ENCODE measurements around the gene PNKP.
"Not testable (repeated sequence)": the region's sequence is repeated elsewhere in the genome, so short reads cannot be mapped to it uniquely, and the experiment has no call there.

The PNKP gene

DNA sequence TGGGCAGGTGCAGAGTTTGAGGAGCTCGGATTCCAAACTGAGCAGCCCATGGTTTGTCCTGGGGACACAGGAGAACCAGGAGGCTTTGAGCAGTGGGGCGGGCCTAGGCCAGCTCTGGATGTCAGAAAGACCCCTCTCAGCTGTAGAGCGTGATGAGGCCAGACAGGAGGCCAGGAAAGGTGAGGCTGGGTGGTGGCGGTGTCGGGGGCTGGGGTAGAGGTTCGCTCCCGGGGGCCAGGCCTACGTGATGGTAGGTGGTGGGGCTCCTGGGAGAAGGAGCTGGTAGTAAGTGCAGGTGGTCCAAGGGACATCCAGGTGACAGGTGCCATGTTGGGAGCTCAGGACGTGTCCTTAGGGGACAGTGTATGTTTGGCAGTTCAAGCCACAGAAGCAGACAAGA is 30.0 kb downstream of the PNKP start:
- no peaks in the 10 kb centered on the region for H3K4me1 Mint-ChIP-seq (ENCODE audit: low read depth)
- H3K4me3 Mint-ChIP-seq, result no peak overlapping the region
- H3K36me3 Mint-ChIP-seq, result peaks cover 8% of the 10 kb centered on the region
- H3K27me3 Mint-ChIP-seq, result no peaks in the 10 kb centered on the region
- no peaks in the 10 kb centered on the region for H3K9me3 Mint-ChIP-seq (ENCODE audit: low read depth)
- no peak overlapping the region for H3K27ac Mint-ChIP-seq

DNA sequence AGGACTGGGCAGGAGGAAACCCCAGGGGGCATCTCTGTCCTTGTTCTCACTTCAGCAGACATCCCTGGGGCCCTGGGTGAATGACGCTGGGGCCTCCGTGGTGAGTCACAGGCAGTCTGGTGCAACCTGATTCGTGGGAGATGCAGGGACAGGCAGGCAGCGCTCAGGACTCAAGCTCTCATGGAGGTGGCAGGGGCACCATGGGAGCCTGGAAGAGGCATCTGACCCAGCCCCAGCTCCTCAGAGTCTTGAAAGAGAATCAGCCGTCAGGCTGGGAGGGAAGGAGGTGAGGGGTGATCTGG is 30.4 kb downstream of the PNKP start:
- no peak overlapping the region for H3K27ac Mint-ChIP-seq
- no peak overlapping the region for H3K4me3 Mint-ChIP-seq
- no peaks in the 10 kb centered on the region for H3K27me3 Mint-ChIP-seq
- H3K9me3 Mint-ChIP-seq (ENCODE audit: low read depth), result no peaks in the 10 kb centered on the region
- peaks cover 3% of the 10 kb centered on the region for H3K4me1 Mint-ChIP-seq (ENCODE audit: low read depth)
- peaks cover 8% of the 10 kb centered on the region for H3K36me3 Mint-ChIP-seq

DNA sequence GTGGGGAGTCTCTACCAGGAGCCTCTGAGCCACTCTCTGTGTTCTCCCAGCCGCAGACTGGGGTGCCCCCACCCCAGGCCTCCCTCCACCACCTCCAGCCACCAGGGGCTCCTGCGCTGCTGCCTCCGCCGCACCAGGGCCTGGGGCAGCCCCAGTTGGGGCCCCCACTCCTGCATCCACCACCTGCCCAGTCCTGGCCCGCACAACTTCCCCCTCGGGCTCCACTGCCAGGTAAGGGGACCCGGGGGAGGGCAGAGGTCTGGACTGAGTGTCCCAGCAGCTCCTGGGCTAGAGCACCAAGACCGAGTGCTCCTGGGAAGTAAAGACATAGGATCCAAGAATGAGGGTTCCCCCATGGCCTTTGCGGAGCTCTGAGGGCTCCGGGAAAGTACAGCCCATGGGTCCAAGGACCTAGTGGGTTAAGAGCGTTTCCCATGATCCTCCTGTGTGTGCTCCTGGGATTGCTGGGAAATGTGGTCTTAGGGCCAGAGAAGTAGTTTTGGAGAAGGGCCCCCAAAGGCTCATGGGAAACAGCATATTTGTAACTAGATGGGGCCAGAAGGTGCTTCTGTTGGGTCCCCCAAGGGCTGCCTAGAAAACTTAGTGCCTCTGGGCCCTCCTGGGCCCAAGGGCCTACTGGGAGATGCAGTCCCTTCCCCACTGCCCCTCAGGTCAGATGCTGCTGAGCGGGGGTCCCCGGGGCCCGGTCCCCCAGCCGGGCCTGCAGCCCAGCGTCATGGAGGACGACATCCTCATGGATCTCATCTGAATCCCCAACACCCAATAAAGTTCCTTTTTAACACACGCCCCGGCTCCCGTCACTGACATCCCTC is 31.0 kb downstream of the PNKP start:
- no peak overlapping the region for H3K27ac Mint-ChIP-seq
- no peaks in the 10 kb centered on the region for H3K27me3 Mint-ChIP-seq
- peaks cover 8% of the 10 kb centered on the region for H3K36me3 Mint-ChIP-seq
- peaks cover 3% of the 10 kb centered on the region for H3K4me1 Mint-ChIP-seq (ENCODE audit: low read depth)
- no peak overlapping the region for H3K4me3 Mint-ChIP-seq
- no peaks in the 10 kb centered on the region for H3K9me3 Mint-ChIP-seq (ENCODE audit: low read depth)

DNA sequence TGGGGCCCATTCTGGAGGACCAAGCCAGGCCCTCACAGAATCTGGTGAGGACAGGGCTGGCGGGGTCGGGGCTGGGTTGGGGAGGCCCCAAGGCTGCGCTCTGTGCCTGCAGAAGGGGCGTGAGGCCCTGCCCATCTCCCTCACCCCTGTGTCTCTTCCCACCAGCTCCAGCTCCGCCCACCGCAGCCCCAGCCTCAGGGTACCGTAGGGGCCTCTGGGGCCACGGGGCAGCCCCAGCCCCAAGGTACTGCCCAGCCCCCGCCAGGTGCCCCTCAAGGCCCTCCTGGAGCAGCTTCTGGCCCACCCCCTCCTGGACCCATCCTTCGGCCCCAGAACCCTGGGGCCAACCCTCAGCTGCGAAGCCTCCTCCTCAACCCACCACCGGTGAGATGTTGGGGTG is 31.8 kb downstream of the PNKP start:
- no peaks in the 10 kb centered on the region for H3K27me3 Mint-ChIP-seq
- no peak overlapping the region for H3K4me3 Mint-ChIP-seq
- peaks cover 8% of the 10 kb centered on the region for H3K36me3 Mint-ChIP-seq
- no peaks in the 10 kb centered on the region for H3K9me3 Mint-ChIP-seq (ENCODE audit: low read depth)
- no peak overlapping the region for H3K27ac Mint-ChIP-seq
- peaks cover 3% of the 10 kb centered on the region for H3K4me1 Mint-ChIP-seq (ENCODE audit: low read depth)

DNA sequence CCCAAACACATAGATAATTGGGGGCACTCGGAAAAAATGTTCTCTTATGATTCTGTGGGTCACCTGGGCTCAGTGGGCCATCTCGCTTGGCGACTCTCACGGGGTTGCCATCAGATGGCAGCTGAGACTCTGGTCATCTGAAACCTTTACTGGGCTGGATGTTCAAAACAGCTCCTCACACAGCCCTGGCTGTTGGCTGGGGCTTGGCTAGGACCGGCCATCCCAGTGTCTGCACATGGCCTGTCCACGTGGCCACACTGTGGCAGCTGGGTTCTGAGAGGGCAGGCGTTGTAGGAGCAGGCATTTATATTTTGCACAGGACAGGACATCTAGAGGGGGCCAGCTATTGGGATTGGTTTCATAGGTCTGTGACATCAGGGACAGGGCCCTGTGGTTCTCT is 33.8 kb downstream of the PNKP start:
- no peaks in the 10 kb centered on the region for H3K9me3 Mint-ChIP-seq (ENCODE audit: low read depth)
- no peak overlapping the region for H3K4me3 Mint-ChIP-seq
- no peak overlapping the region for H3K27ac Mint-ChIP-seq
- H3K27me3 Mint-ChIP-seq, result no peaks in the 10 kb centered on the region
- peaks cover 3% of the 10 kb centered on the region for H3K4me1 Mint-ChIP-seq (ENCODE audit: low read depth)
- H3K36me3 Mint-ChIP-seq, result peaks cover 3% of the 10 kb centered on the region

DNA sequence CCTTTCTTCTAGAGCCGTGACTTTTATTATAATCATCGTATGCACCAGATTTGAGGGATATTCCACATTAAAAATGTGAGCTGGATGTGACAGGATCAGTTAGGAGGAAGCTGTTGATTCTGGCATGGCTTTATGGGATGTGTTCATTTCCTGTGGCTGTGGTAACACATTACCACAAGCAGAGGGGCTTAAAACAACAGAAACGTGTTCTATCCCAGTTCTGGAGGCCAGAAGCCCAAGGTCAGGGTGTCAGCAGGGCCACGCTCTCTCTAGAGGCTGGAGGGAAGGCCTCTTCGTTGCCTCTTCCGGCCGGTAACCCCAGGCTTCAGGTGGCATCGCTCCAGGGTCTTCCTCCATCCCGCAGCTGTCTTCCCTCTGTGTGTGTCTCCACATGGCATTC is 34.8 kb downstream of the PNKP start:
- Mint-ChIP-seq H3K36me3 (no peaks in the 10 kb centered on the region), H3K9me3 (ENCODE audit: low read depth) (no peaks in the 10 kb centered on the region), H3K4me3 (no peak overlapping the region), H3K27ac (no peak overlapping the region), H3K27me3 (no peaks in the 10 kb centered on the region), H3K4me1 (ENCODE audit: low read depth) (peaks cover 3% of the 10 kb centered on the region)

DNA sequence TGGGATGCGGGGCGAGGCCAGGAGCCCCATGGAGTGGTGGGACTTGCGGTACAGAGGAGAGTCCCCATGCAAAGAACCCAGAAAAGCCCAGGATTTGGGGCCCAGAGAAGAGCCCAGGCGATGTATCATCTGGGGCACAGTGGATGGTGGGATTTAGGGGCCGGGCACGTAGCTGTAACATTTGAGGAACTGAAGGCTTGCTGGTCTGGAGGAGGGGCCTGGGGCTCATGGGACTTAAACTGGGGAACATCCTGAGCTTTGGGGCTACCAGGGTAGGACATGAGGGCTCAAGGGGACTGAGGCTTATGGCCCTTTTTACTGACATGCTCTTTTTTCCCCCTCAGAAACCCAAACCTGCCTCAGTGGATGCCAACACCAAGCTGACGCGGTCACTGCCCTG is 35.8 kb downstream of the PNKP start:
- no peaks in the 10 kb centered on the region for H3K27me3 Mint-ChIP-seq
- no peaks in the 10 kb centered on the region for H3K9me3 Mint-ChIP-seq (ENCODE audit: low read depth)
- no peak overlapping the region for H3K4me3 Mint-ChIP-seq
- H3K27ac Mint-ChIP-seq, result no peak overlapping the region
- H3K4me1 Mint-ChIP-seq (ENCODE audit: low read depth), result peaks cover 3% of the 10 kb centered on the region
- H3K36me3 Mint-ChIP-seq, result no peaks in the 10 kb centered on the region

DNA sequence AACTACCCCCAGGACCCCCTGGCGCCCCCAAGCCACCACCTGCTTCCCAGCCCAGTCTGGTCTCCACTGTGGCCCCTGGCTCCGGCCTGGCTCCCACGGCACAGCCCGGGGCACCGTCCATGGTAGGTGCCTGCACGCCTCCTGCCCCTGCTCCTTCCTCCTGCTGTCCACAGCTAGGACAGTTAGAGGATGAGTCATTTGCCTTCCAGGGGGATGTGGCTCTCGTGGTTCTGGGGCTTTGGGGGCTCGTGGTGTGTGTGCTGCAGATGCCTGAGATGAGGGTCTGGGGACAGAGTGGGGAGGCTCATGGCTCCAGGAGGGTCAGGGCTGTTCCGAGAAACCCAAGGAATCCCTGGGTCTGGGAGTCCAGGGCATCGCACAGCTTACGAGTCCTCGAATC is 36.6 kb downstream of the PNKP start:
- no peaks in the 10 kb centered on the region for H3K9me3 Mint-ChIP-seq (ENCODE audit: low read depth)
- no peaks in the 10 kb centered on the region for H3K27me3 Mint-ChIP-seq
- H3K36me3 Mint-ChIP-seq, result no peaks in the 10 kb centered on the region
- no peak overlapping the region for H3K27ac Mint-ChIP-seq
- peaks cover 3% of the 10 kb centered on the region for H3K4me1 Mint-ChIP-seq (ENCODE audit: low read depth)
- no peak overlapping the region for H3K4me3 Mint-ChIP-seq

DNA sequence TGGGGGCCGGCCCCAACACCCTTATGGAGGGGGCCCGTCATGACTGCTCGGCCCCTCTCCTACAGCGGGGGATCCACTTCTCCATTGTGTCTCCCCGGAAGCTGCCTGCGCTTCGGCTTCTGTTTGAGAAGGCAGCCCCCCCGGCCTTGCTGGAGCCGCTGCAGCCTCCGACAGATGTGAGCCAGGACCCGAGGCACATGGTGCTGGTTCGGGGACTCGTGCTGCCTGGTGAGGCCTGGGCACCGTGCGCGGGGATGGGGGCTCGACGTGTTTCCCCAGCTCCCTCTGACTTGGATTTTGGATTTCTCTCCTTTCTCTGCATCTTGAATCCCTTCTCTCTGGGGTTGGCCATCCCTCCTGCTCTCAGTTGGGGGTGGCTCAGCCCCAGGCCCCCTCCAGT is 37.7 kb downstream of the PNKP start:
- Mint-ChIP-seq H3K27me3 (no peaks in the 10 kb centered on the region), H3K4me1 (ENCODE audit: low read depth) (peaks cover 3% of the 10 kb centered on the region), H3K9me3 (ENCODE audit: low read depth) (no peaks in the 10 kb centered on the region), H3K36me3 (no peaks in the 10 kb centered on the region), H3K4me3 (no peak overlapping the region), H3K27ac (no peak overlapping the region)

DNA sequence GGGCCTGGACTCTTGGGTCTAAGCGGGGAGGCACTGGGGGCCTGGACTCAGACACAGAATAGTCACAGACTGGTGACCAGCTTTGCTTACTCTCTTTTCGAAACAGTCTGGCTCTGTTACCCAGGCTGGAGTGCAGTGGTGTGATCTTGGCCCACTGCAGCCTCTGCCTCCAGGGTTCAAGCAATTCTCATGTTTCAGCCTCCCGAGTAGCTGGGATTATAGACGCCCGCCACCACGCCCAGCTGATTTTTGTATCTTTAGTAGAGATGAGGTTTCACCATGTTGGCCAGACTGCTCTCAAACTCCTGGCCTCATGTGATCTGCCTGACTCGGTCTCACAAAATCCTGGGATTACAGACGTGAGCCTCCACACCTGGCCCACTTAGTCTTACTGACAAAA is 38.2 kb downstream of the PNKP start:
- Mint-ChIP-seq H3K9me3 (ENCODE audit: low read depth) (no peaks in the 10 kb centered on the region), H3K36me3 (no peaks in the 10 kb centered on the region), H3K4me1 (ENCODE audit: low read depth) (peaks cover 3% of the 10 kb centered on the region), H3K4me3 (no peak overlapping the region), H3K27me3 (no peaks in the 10 kb centered on the region), H3K27ac (no peak overlapping the region)

DNA sequence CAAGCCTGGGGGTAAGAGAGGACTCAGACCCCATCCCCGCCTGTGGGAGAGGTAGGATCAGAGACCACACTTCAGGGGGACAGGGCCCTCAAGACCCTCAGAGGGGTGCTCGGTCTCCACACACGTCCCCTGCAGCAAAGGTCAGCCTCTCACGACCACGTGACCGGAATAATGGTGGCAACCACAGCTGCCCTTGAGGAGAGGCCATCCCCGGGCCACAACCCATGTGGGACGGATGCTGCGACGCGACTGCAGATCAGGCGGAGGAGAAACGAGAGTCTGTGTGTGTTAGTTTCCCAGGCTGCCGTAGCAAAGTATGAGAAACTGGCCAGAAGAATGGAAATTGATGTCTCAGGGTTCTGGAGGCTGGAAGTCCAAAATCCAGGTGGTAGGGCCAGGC is 40.3 kb downstream of the PNKP start:
- H3K4me3 Mint-ChIP-seq, result no peak overlapping the region

DNA sequence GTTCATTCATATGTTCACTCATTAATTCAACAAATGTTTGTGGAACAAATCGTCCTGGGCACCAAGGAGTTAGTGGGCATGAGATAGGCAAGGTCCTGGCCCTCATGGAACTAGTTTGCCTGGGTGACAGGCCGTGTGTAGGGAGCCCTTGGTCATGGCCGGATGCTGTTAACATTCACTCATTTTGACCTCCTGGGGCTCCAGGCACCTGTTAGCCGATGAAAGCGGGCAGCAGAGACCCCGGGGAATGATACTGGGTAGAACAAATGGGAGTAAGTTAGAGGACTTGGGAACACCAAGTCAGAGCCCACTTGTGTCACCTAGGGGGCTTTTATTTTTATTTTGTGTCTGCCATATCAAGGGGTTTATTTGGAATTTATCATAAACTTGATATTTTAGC is 42.7 kb downstream of the PNKP start:
- peaks cover 2% of the 10 kb centered on the region for H3K36me3 Mint-ChIP-seq
- no peak overlapping the region for H3K27ac Mint-ChIP-seq
- no peaks in the 10 kb centered on the region for H3K9me3 Mint-ChIP-seq (ENCODE audit: low read depth)
- peaks cover 11% of the 10 kb centered on the region for H3K4me1 Mint-ChIP-seq (ENCODE audit: low read depth)
- H3K4me3 Mint-ChIP-seq, result no peak overlapping the region
- H3K27me3 Mint-ChIP-seq, result no peaks in the 10 kb centered on the region

More for the DNA sequence above, 40.3 kb downstream of the PNKP start:
- H3K27me3 Mint-ChIP-seq, result no peaks in the 10 kb centered on the region
- no peaks in the 10 kb centered on the region for H3K9me3 Mint-ChIP-seq (ENCODE audit: low read depth)
- H3K27ac Mint-ChIP-seq, result no peak overlapping the region
- H3K36me3 Mint-ChIP-seq, result peaks cover 2% of the 10 kb centered on the region
- H3K4me1 Mint-ChIP-seq (ENCODE audit: low read depth), result no peaks in the 10 kb centered on the region

DNA sequence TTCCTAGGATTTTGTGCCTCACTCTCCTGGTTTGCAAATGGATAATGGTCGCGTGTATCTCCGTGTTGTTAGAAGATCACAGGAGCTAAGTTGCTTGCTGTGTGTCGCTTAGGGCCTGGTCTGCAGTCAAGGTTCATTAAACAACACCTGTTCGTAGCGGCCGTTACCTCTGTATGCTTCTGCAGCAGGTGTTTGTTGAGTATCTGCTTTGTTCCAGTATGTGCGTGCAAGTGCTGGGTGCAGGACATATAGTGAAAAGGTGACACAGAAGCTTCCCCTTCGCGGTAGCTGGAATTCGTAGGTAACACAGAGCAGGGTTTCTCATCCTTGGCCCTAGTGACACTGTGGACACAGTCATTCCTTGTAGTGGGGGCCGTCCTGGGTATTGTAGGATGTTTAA is 43.9 kb downstream of the PNKP start:
- no peaks in the 10 kb centered on the region for H3K27me3 Mint-ChIP-seq
- H3K4me1 Mint-ChIP-seq (ENCODE audit: low read depth), result peaks cover 15% of the 10 kb centered on the region
- no peak overlapping the region for H3K4me3 Mint-ChIP-seq

DNA sequence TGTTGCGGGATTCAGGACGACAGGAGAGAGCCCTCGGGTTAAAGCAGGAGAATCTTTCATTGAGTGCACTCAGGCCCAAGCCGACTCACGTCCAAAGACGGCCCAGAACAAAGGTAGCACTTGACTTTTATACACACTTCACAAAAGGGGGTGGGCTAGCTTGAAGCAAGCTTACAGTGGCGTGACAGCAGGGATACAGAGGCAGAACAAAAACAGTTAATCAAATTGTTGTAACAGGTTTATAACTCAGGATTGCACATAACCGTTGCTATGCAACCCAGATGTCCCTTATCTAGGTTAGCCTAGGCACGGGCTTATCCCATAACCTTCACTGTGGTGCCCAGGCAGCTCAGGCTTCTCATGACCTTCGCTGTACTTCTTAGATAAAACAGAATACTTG is 47.3 kb downstream of the PNKP start:
- peaks cover 2% of the 10 kb centered on the region for H3K36me3 Mint-ChIP-seq
- H3K27me3 Mint-ChIP-seq, result no peaks in the 10 kb centered on the region
- peaks cover 22% of the 10 kb centered on the region for H3K4me1 Mint-ChIP-seq (ENCODE audit: low read depth)
- no peak overlapping the region for H3K27ac Mint-ChIP-seq
- peak overlapping the region; percentile 97 for H3K4me3 Mint-ChIP-seq
- H3K9me3 Mint-ChIP-seq (ENCODE audit: low read depth), result no peaks in the 10 kb centered on the region

More for the DNA sequence above, 43.9 kb downstream of the PNKP start:
- Mint-ChIP-seq H3K27ac (no peak overlapping the region), H3K36me3 (peaks cover 2% of the 10 kb centered on the region), H3K9me3 (ENCODE audit: low read depth) (no peaks in the 10 kb centered on the region)

DNA sequence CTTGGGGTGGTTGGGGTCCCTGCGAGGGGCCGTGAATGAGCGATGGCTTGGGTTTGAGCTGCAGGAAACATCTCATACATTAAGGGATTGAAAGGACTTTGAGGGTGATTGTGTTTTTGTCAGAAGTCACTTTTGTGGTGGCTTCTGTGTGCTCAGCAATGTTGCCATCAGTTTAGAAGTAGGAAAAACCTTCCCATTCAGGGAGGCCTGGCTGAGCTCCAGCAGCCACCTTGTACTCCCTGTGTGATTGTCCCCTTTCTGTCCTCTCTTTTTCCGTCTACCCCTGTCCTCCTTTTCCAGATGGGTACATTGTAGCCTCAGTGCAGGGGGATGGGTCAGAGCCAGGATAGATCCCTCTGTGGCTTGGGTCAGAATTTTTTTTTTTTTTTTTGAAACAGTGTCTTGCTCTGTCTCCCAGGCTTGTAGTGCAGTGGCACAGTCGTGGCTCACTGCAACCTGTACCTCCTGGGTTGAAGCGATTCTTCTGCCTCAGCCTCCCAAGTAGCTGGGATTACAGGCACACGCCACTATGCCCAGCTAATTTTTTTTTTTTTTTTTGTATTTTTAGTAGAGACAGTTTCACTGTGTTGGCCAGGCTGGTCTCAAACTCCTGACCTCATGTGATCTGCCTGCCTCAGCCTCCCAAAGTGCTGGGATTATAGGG is 47.8 kb downstream of the PNKP start:
- Mint-ChIP-seq H3K4me1 (ENCODE audit: low read depth) (peaks cover 24% of the 10 kb centered on the region), H3K4me3 (peak overlapping the region; percentile 97), H3K27ac (peak overlapping the region; percentile 29)
- H3K27me3 Mint-ChIP-seq; H3K9me3 Mint-ChIP-seq (ENCODE audit: low read depth); H3K36me3 Mint-ChIP-seq: not testable (repeated sequence)

All from activated naive CD8-positive, alpha-beta T cell (primary cell).